H1 (cell line): ENCODE measurements around the gene EFR3B. TPM values are rescaled to one million over a fixed set of nuclear protein-coding genes. Genes with fewer than 3 reads are reported as not detected.

Experiments used
- CTCF ChIA-PET: fragments of 300-600 bp; sonication (Branson Sonifier 250); formaldehyde crosslinking; loops from one replicate; lab custom pipeline; 2021; ENCODE audit not compliant: partially characterized antibody; lab: Charles Lee
- POLR2A ChIA-PET: fragments of 300-600 bp; sonication (Branson Sonifier 250); formaldehyde crosslinking; loops from one replicate; lab custom pipeline; 2021; ENCODE audit warnings: inconsistent platforms; ENCODE audit not compliant: partially characterized antibody; lab: Charles Lee
- DNase-seq, 2 experiments: peaks; one replicate each; pipeline versions ENCODE4 v3.0.0 to v3.0.0-alpha.2; 2010 to 2022; ENCODE audit warnings: low spot score in 2 of 2, low read depth in 1 of 2, mixed read lengths in 1 of 2
- FAIRE-seq: peaks from 2 replicates; lab custom pipeline; 2011; peaks lifted over from hg19 to GRCh38; lab: Jason Lieb, UNC
- H2AFZ ChIP-seq: 2 replicates; pipeline ENCODE4 v1.8.1; 2012; ENCODE audit warnings: low read length, inconsistent platforms
- H2AK5ac ChIP-seq: 2 replicates; pipeline ENCODE4 v1.6.1; 2013; ENCODE audit warnings: low read depth, low read length
- H2BK120ac ChIP-seq: replicated peaks from 2 replicates; pipeline ENCODE3; 2013; ENCODE audit warnings: low read depth, low read length, inconsistent platforms
- H2BK12ac ChIP-seq: 2 replicates; pipeline ENCODE4 v1.6.1; 2013; ENCODE audit warnings: low read depth, low read length
- H2BK15ac ChIP-seq: 2 replicates; pipeline ENCODE4 v1.6.1; 2013; ENCODE audit warnings: low read length
- H2BK20ac ChIP-seq: 2 replicates; pipeline ENCODE4 v1.6.1; 2013; ENCODE audit warnings: low read length
- H2BK5ac ChIP-seq: 2 replicates; pipeline ENCODE4 v1.6.1; 2013; ENCODE audit warnings: low read depth, low read length
- H3K14ac ChIP-seq: 2 replicates; pipeline ENCODE4 v1.6.1; 2013; ENCODE audit warnings: inconsistent platforms; ENCODE audit not compliant: insufficient read length
- H3K18ac ChIP-seq: 2 replicates; pipeline ENCODE4 v1.6.1; 2013; ENCODE audit warnings: low read length; ENCODE audit errors: extremely low read depth
- H3K23ac ChIP-seq: 2 replicates; pipeline ENCODE4 v1.6.1; 2013; ENCODE audit warnings: inconsistent platforms; ENCODE audit not compliant: insufficient read length
- H3K23me2 ChIP-seq: 2 replicates; pipeline ENCODE4 v1.6.1; 2013; ENCODE audit warnings: low read depth, low read length
- H3K27ac ChIP-seq: 2 replicates; pipeline ENCODE4 v1.6.1; 2011; ENCODE audit warnings: low read depth, low read length, inconsistent platforms
- H3K27me3 ChIP-seq, 4 experiments: replicated peaks in 1 of 4; 1 replicate in 1 of 4; 2 replicates in 3 of 4; pipeline versions ENCODE4 v1.6.1 to v1.8.1; 2011 to 2013; ENCODE audit warnings: low read length in 3 of 4, mild to moderate bottlenecking in 3 of 4, inconsistent platforms in 2 of 4, mixed read lengths in 2 of 4, moderate library complexity in 1 of 4; ENCODE audit not compliant: control insufficient read depth in 3 of 4, insufficient read depth in 3 of 4; ENCODE audit errors: extremely low read depth in 1 of 4
- H3K36me3 ChIP-seq, 4 experiments: 2 replicates each; pipeline versions ENCODE4 v1.6.1 to v1.8.1; 2011 to 2013; ENCODE audit warnings: mild to moderate bottlenecking in 4 of 4, low read length in 3 of 4, moderate library complexity in 2 of 4, control low read depth in 1 of 4, inconsistent platforms in 1 of 4; ENCODE audit not compliant: insufficient read depth in 4 of 4, control insufficient read depth in 2 of 4
- H3K4ac ChIP-seq: replicated peaks from 2 replicates; pipeline ENCODE3; 2013; ENCODE audit warnings: low read length, low read depth, mixed read lengths, inconsistent platforms; ENCODE audit not compliant: insufficient read length
- H3K4me1 ChIP-seq, 4 experiments: replicated peaks in 1 of 4; 1 replicate in 1 of 4; 2 replicates in 3 of 4; pipeline versions ENCODE4 v1.6.1 to v1.8.1; 2011 to 2013; ENCODE audit warnings: low read length in 3 of 4, inconsistent platforms in 2 of 4, mixed read lengths in 1 of 4; ENCODE audit not compliant: insufficient read depth in 4 of 4, control insufficient read depth in 3 of 4
- H3K4me2 ChIP-seq, 2 experiments: 2 replicates each; pipeline versions ENCODE4 v1.6.1 to v1.8.1; 2011 to 2013; ENCODE audit warnings: low read depth in 2 of 2, low read length in 2 of 2, control low read depth in 1 of 2, inconsistent platforms in 1 of 2, mild to moderate bottlenecking in 1 of 2; ENCODE audit not compliant: insufficient read depth in 1 of 2
- H3K4me3 ChIP-seq, 4 experiments: fragments of 200-600, 300-600 bp in 1 of 4; sonication (generic), shearing (Covaris generic), sonication (Bioruptor Twin) in 1 of 4; 2 replicates each; pipeline versions ENCODE4 v1.5.1 to v1.8.1; 2011 to 2016; ENCODE audit warnings: low read length in 4 of 4, low read depth in 3 of 4, control low read depth in 2 of 4, inconsistent platforms in 2 of 4, mild to moderate bottlenecking in 2 of 4, mixed read lengths in 1 of 4, moderate library complexity in 1 of 4; ENCODE audit not compliant: insufficient read depth in 2 of 4; ENCODE audit errors: extremely low read depth in 1 of 4
- H3K56ac ChIP-seq: replicated peaks from 2 replicates; pipeline ENCODE3; 2013; ENCODE audit warnings: low read depth, mild to moderate bottlenecking, mixed read lengths, low read length, inconsistent platforms; ENCODE audit not compliant: insufficient read length
- H3K79me1 ChIP-seq: 2 replicates; pipeline ENCODE4 v1.6.1; 2013; ENCODE audit warnings: low read depth, low read length, control low read depth
- H3K79me2 ChIP-seq, 2 experiments: 2 replicates each; pipeline versions ENCODE4 v1.6.1 to v1.8.1; 2012 to 2013; ENCODE audit warnings: low read length in 2 of 2, mild to moderate bottlenecking in 2 of 2, inconsistent platforms in 1 of 2; ENCODE audit not compliant: insufficient read depth in 2 of 2, control insufficient read depth in 1 of 2
- H3K9ac ChIP-seq, 4 experiments: replicated peaks in 1 of 4; 1 replicate in 1 of 4; 2 replicates in 3 of 4; pipeline versions ENCODE4 v1.6.1 to v1.8.1; 2011 to 2013; ENCODE audit warnings: low read depth in 3 of 4, low read length in 3 of 4, control low read depth in 2 of 4, mild to moderate bottlenecking in 2 of 4, moderate library complexity in 2 of 4, inconsistent platforms in 1 of 4; ENCODE audit errors: extremely low read depth in 1 of 4
- H3K9me3 ChIP-seq, 2 experiments: 2 replicates each; pipeline versions ENCODE4 v1.6.1 to v1.8.1; 2012 to 2013; ENCODE audit warnings: mild to moderate bottlenecking in 2 of 2, moderate library complexity in 2 of 2, control low read depth in 1 of 2, inconsistent platforms in 1 of 2, low read depth in 1 of 2, low read length in 1 of 2, mixed read lengths in 1 of 2; ENCODE audit not compliant: insufficient read depth in 2 of 2
- H4K20me1 ChIP-seq, 2 experiments: replicated peaks in 1 of 2; 2 replicates each; pipeline versions ENCODE3 to v1.8.1; 2011 to 2013; ENCODE audit warnings: inconsistent platforms in 2 of 2, low read length in 2 of 2, mild to moderate bottlenecking in 1 of 2; ENCODE audit not compliant: insufficient read depth in 2 of 2, control insufficient read depth in 1 of 2
- H4K5ac ChIP-seq: 2 replicates; pipeline ENCODE4 v1.6.1; 2013; ENCODE audit warnings: low read length, low read depth, mixed read lengths, inconsistent platforms; ENCODE audit not compliant: insufficient read length
- H4K8ac ChIP-seq: 2 replicates; pipeline ENCODE4 v1.8.0; 2013; ENCODE audit warnings: mild to moderate bottlenecking, moderate library complexity, low read length, inconsistent platforms; ENCODE audit not compliant: insufficient read depth; ENCODE audit errors: extremely low read depth
- H4K91ac ChIP-seq: replicated peaks from 2 replicates; pipeline ENCODE3; 2013; ENCODE audit warnings: low read length, mixed read lengths, inconsistent platforms; ENCODE audit not compliant: insufficient read length
- CEBPB ChIP-seq: IDR thresholded peaks from 2 replicates; pipeline ENCODE4 v1.6.1; 2012; ENCODE audit warnings: low read depth, low read length
- FOSL1 ChIP-seq: IDR thresholded peaks from 2 replicates; pipeline ENCODE4 v1.6.1; 2011; ENCODE audit warnings: mild to moderate bottlenecking, low read depth, low read length, moderate library complexity; ENCODE audit not compliant: insufficient read depth
- HDAC2 ChIP-seq, 2 experiments: fragments of 300-600 bp in 1 of 2; sonication (generic) in 1 of 2; IDR thresholded peaks; 2 replicates each; pipeline ENCODE4 v1.6.1; 2011 to 2012; ENCODE audit warnings: low read depth in 2 of 2, low read length in 2 of 2, mild to moderate bottlenecking in 2 of 2, moderate library complexity in 2 of 2, borderline replicate concordance in 1 of 2, inconsistent platforms in 1 of 2
- HDAC6 ChIP-seq: IDR thresholded peaks from one replicate; pipeline ENCODE4 v1.7.1; 2012; ENCODE audit warnings: low read depth, mild to moderate bottlenecking, inconsistent platforms, low read length, moderate library complexity
- KDM1A ChIP-seq: fragments of 200-600, 300-600 bp; sonication (generic); IDR thresholded peaks from 2 replicates; pipeline ENCODE4 v1.7.1; 2016; ENCODE audit warnings: mild to moderate bottlenecking, low read length, borderline replicate concordance
- MAX ChIP-seq: IDR thresholded peaks from 2 replicates; pipeline ENCODE4 v1.6.1; 2012; ENCODE audit warnings: inconsistent platforms
- RXRA ChIP-seq: IDR thresholded peaks from 2 replicates; pipeline ENCODE4 v1.6.1; 2011; ENCODE audit warnings: low read depth, mild to moderate bottlenecking, low read length, moderate library complexity; ENCODE audit not compliant: insufficient read depth
- SAP30 ChIP-seq: fragments of 300-600 bp; sonication (generic); IDR thresholded peaks from 2 replicates; pipeline ENCODE4 v1.7.1; 2012; ENCODE audit warnings: low read length, moderate library complexity, mild to moderate bottlenecking, inconsistent platforms; ENCODE audit not compliant: insufficient read depth, insufficient replicate concordance
- SIRT6 ChIP-seq: IDR thresholded peaks from one replicate; pipeline ENCODE4 v1.7.1; 2012; ENCODE audit warnings: low read length, inconsistent platforms
- SIX5 ChIP-seq: IDR thresholded peaks from 2 replicates; pipeline ENCODE4 v1.6.1; 2011; ENCODE audit warnings: mild to moderate bottlenecking, low read depth, low read length
- TBP ChIP-seq: IDR thresholded peaks from 2 replicates; pipeline ENCODE4 v1.6.1; 2011; ENCODE audit warnings: low read depth, low read length, improper control_type of control experiment
- TCF12 ChIP-seq: IDR thresholded peaks from 2 replicates; pipeline ENCODE4 v1.6.1; 2011; ENCODE audit warnings: low read depth, mild to moderate bottlenecking, low read length
- WGBS, 2 experiments: shearing (Covaris generic) in 1 of 2; methylation state at CpG; one replicate each; pipeline versions ENCODE4 v1.1.6 to v1.1.7; 2013 to 2015; ENCODE audit warnings: low lambda C conversion rate in 2 of 2, mixed read lengths in 2 of 2, inconsistent platforms in 1 of 2, low coverage in 1 of 2, missing lambda C conversion rate in 1 of 2; ENCODE audit not compliant: insufficient replicate concordance in 2 of 2, insufficient coverage in 1 of 2, insufficient read length in 1 of 2; ENCODE audit errors: extremely low coverage in 1 of 2, missing lambda C conversion rate in 1 of 2; 5-methylcytosine and 5-hydroxymethylcytosine counted together
- polyA plus RNA-seq, 7 experiments: library from polyadenylated mRNA; depleted of rRNA in 3 of 7; stranded (reverse) in 5 of 7; unstranded in 2 of 7; fragments of >200 nt in 5 of 7; fragments of 200-250 nt in 2 of 7; gene quantifications; 1 replicate in 5 of 7; 2 replicates in 1 of 7; 4 replicates in 1 of 7; pipeline versions ENCODE4 v1.2.1 to v1.2.3, GENCODE V29; 2011 to 2013; ENCODE audit warnings: missing spikeins in 2 of 7, mixed read lengths in 2 of 7
- total RNA-seq: library from RNA; stranded (reverse); fragmentation: NEBNext Ultra II Directional; extraction: Animal tissue kit (Norgen Biotek cat#: 25700); gene quantifications from 2 replicates; pipeline ENCODE4 v1.2.1, GENCODE V29; 2021

EFR3B gene
- total and polyA plus RNA-seq, 2 of the 8 experiments (the other 6 are each of a cell fraction or from before 2014, with no cell fraction given): 3.4 to 9.6 TPM

- Histone ChIP-seq H3K14ac (no peak overlapping the region), H3K18ac (peak overlapping the region; percentile 25; the same call in 1 of the 2 replicates), H3K79me2 (no peaks in the 10 kb centered on the region), H2AFZ (peak overlapping the region; percentile 94), H3K9me3 (no peaks in the 10 kb centered on the region), H4K91ac (no peak overlapping the region), H2BK12ac (0 out of 2 replicates have a peak overlapping the region, but pooled peaks have one; percentile 63), H3K23ac (no peak overlapping the region), H2AK5ac (no peak overlapping the region), H3K4ac (no peak overlapping the region), H3K9ac (no peak overlapping the region; a peak in 1 of 7 replicates), H3K27ac (no peak overlapping the region), H4K8ac (no peak overlapping the region), H3K27me3 (peaks cover 14 to 45% (median 41%) of the 10 kb centered on the region in 4 experiments), H3K4me3 (peak overlapping the region; percentile 16 to 65 (median 32); a peak in 5 of 8 replicates), H3K23me2 (peaks cover 3% of the 10 kb centered on the region; the same call in 1 of the 2 replicates), H3K79me1 (no peaks in the 10 kb centered on the region), H2BK120ac (no peak overlapping the region), H3K56ac (no peak overlapping the region), H3K4me1 (peaks cover 0 to 4% (median 3%) of the 10 kb centered on the region in 4 experiments; a peak in 5 of 7 replicates), H4K20me1 (peaks cover 0 to 2% of the 10 kb centered on the region in 2 experiments), H4K5ac (no peak overlapping the region), H2BK15ac (peak overlapping the region; percentile 33; the same call in 1 of the 2 replicates), H3K4me2 (peak overlapping the region; percentile 73 to 94), H2BK5ac (no peak overlapping the region), H2BK20ac (no peak overlapping the region), H3K36me3 (no peaks in the 10 kb centered on the region)
- FAIRE-seq (no peak), DNase-seq (no peak)
- POLR2A ChIA-PET: interaction anchor here (1.2 kb wide), 1 partner anchor 60 kb away, joined by 5 read pairs; no protein-coding TSS in a partner anchor
- TF ChIP-seq SAP30 (no peak), SIX5 (no peak), HDAC2 (IDR thresholded peaks at IDR 0.05; ENCODE audit: borderline replicate concordance in 1 of 2, low read depth in 2 of 2, low read length in 2 of 2) (no peak), RXRA (no peak), SIRT6 (no peak), MAX (no peak), HDAC6 (no peak), TCF12 (no peak), CEBPB (no peak), FOSL1 (no peak), KDM1A (no peak), TBP (no peak)
- WGBS, 2 experiments: 31% methylated on average over 2 of the region's 2 CpGs; no CpG with 5 or more reads in 1 of the 2 experiments
- CTCF ChIA-PET: interaction anchor here (0.7 to 11.9 kb wide), 5 partner anchors 15 to 60 kb away, joined by 3 to 106 read pairs (median 5); no protein-coding TSS in a partner anchor
Observed at GRCh38 chr2:25169073-25169470, 127.2 kb downstream of the EFR3B start.
